OCI-LY1 (cell line): ENCODE data around the gene MYH15.

Experiments
- EZH2 ChIP-seq: fragments of 200-600 bp; sonication (generic), shearing (Covaris generic); IDR thresholded peaks from 2 replicates; pipeline ENCODE4 v1.8.0; 2017; ENCODE audit warnings: borderline replicate concordance, mixed run types, mild to moderate bottlenecking, antibody characterized with exemption, low read length, moderate library complexity, mixed read lengths
- TF ChIP-seq, protein P1 (sequence below): fragments of 200-600 bp; sonication (generic), shearing (Covaris generic); IDR thresholded peaks from 2 replicates; pipeline ENCODE4 v1.5.1; 2017; ENCODE audit warnings: mild to moderate bottlenecking, antibody characterized with exemption, low read length, moderate library complexity, mixed read lengths

DNA sequence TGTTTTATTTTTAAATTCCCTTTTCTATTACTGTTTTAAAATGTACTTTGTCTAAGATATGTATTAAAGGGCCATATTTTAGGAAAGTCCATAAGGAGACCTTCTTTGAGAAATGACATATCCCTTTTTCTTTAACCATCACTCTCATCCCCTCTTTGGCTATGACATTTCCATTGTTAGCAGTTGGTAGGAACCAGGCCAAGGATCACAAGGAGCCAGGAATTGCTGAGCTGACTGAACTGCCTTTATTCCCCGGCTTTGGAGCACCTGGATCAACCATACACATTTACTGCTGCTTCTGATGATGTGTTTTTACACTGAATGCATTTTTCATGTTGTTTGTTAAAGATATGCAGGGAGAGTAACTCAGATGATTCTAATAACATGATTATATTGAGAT lies 134.4 kb downstream of the MYH15 start:
- TF ChIP-seq, protein P1, sequence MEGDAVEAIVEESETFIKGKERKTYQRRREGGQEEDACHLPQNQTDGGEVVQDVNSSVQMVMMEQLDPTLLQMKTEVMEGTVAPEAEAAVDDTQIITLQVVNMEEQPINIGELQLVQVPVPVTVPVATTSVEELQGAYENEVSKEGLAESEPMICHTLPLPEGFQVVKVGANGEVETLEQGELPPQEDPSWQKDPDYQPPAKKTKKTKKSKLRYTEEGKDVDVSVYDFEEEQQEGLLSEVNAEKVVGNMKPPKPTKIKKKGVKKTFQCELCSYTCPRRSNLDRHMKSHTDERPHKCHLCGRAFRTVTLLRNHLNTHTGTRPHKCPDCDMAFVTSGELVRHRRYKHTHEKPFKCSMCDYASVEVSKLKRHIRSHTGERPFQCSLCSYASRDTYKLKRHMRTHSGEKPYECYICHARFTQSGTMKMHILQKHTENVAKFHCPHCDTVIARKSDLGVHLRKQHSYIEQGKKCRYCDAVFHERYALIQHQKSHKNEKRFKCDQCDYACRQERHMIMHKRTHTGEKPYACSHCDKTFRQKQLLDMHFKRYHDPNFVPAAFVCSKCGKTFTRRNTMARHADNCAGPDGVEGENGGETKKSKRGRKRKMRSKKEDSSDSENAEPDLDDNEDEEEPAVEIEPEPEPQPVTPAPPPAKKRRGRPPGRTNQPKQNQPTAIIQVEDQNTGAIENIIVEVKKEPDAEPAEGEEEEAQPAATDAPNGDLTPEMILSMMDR, result no peak
- no peak for TF ChIP-seq EZH2
